ENCODE results near the gene SLIT3.

The SLIT3 gene

GRCh38 chr5:168976311-168976970, 324.5 kb downstream of the SLIT3 start:
- in situ Hi-C loops (cut with MboI; ENCODE audit: low sequenced_read_pairs), result no loop called here

DNA sequence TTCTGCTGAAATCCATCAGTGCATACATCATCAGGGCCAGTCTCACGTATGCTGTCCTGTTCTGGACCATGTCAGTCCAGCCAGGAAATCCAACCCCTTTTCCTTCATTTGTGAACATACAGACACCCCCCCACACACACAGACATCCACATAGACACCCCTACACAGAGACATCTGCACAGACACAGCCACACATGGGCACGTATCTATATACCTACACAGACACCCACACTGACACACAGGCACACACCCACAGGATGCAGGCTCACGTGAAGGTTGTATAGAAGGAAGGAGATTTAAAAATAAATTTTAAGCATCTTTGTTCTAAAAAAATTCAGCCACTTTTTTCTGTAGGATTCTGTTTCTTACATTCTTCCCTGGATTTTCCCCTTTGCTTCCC, 325.6 kb downstream of the SLIT3 start:
- in situ Hi-C loops (cut with MboI; ENCODE audit: low sequenced_read_pairs), result no loop called here

DNA sequence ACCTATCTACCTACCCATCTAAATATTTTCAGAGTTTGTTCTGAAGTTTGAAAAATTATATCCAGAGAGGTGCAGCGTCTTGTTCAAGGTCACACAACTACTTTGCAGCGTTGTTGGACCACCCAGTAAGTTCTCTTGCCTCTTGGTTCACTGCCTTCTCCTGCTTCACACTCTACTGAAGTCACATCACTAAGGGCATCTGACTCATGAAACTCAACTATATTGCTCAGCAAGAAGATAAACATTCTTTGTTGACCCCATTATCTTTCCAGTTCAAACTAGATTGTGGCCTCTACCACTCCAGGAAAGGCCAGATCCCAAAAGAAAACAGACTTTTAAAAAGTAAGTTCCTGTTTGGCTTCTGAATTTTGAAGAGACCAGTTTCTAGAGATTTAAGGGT, 326.9 kb downstream of the SLIT3 start:
- in situ Hi-C loops (cut with MboI; ENCODE audit: low sequenced_read_pairs), result no loop called here

GRCh38 chr5:168972731-168973130, 328.2 kb downstream of the SLIT3 start:
- in situ Hi-C loops (cut with MboI; ENCODE audit: low sequenced_read_pairs), result no loop called here

DNA sequence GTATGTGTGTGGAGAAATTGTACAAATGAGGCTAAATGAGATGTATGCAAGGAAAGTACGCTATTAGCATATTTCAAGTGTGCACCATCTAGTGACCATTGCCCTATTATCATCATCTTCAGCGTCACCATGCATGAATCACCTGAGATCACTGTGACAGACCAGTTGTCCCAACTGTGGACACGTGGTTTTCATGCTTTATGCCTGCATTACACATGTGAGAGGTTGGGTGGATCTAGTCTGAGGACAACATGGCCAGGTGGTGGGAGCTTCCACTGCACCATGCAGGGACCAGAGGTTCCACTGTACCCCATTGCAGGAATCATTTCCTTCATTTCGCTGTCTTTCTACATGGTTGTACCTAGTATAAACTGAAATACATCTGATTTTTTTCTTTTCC, 329.8 kb downstream of the SLIT3 start:
- in situ Hi-C loops (cut with MboI; ENCODE audit: low sequenced_read_pairs), result no loop called here

GRCh38 chr5:168969326-168969886, 331.5 kb downstream of the SLIT3 start:
- in situ Hi-C loops (cut with MboI; ENCODE audit: low sequenced_read_pairs), result no loop called here

DNA sequence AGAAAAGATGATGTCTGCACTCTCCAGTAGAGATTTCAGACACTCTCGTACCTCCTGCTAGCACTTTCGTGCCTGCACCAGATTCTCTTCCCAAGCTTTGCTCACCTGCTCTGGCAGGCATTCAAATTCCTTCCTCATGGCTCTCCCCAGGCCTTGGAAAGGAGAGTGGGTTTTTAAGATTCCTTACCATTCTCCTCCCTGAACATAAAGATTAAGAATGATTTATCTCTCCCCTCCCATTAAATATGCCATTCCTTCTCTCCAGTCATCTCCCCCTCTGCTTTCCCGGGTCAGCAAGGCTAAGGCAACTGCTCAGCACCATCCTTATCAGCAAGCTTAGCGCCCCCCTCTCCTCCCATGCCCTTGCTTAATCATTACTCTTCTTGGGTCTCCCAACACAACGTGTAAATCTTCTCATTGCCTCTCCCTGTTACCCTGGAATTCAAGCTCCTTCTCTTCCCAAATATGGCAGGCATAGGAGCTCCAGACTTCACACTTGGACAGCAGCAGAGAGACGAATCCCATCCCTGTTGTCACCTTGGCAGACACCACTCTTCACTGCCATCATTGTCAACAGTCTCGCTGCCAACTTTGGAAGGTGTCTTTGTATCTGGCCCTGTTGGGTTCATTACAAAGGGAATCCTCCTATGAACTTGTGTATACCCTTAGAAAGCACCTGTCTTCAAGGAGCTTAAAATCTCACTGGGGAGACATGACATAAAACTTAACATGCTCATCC, 332.9 kb downstream of the SLIT3 start:
- in situ Hi-C loops (cut with MboI; ENCODE audit: low sequenced_read_pairs), result no loop called here

GRCh38 chr5:168965638-168966037, 335.3 kb downstream of the SLIT3 start:
- in situ Hi-C loops (cut with MboI; ENCODE audit: low sequenced_read_pairs), result no loop called here

DNA sequence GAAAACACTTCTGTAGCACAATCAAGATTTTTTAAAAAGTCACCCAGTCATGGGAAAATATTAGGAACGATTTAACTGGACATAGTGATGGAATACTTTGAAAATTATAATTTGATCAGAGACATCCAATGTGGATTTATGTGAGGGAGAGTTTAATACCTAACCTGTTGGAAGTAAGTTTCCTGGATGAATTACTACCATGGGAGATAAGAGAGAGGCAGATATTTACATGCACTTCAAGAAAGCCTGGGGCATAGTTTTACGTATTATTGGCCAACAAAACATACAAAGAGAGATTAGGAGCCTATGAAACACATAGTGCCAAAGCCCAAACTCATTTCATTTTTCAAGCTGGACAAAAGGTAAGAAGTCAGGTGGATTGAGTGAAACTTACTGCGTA, 336.8 kb downstream of the SLIT3 start:
- in situ Hi-C loops (cut with MboI; ENCODE audit: low sequenced_read_pairs), result no loop called here

- in situ Hi-C loops (cut with MboI; ENCODE audit: low sequenced_read_pairs), result no loop called here
Observed at GRCh38 chr5:168962306-168962705, 338.6 kb downstream of the SLIT3 start.

DNA sequence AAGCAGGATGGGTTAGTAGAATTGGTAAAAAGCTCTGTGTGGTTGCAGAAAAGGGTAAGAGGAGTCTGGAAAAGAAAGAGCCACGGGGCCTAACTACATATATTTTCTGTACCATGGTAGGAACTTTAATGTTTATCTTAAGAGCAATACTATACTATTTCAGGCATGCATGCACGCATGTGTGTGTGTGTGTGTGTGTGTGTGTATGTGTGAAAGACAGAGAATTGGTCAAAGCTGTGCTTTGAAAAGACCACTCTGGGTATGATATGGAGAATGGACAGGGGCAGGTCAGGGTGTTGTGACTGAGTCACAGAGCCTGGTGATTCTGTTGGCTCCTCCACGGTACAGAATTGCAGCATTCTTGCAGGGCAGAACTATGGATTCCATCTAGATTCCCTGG, 339.3 kb downstream of the SLIT3 start:
- in situ Hi-C loops (cut with MboI; ENCODE audit: low sequenced_read_pairs), result no loop called here

DNA sequence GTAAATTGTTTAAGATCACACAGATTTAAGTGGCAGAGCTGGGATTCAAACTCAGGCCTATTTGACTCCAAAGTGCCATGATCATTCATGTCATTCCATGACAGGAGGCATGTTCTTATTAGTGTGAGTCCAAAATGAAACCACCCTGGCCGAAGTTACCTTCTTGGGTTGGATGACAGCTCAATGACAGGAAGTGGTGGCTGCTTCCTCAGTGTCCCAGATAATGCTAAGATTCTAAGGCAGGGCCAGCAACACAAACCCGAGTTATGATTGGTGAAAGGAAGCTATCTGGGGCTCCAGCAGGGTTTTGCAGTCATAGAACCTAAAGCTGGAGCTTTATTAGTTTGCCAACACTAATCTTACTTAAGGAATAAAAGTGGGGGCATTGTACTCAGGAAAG, 340.4 kb downstream of the SLIT3 start:
- in situ Hi-C loops (cut with MboI; ENCODE audit: low sequenced_read_pairs), result no loop called here

DNA sequence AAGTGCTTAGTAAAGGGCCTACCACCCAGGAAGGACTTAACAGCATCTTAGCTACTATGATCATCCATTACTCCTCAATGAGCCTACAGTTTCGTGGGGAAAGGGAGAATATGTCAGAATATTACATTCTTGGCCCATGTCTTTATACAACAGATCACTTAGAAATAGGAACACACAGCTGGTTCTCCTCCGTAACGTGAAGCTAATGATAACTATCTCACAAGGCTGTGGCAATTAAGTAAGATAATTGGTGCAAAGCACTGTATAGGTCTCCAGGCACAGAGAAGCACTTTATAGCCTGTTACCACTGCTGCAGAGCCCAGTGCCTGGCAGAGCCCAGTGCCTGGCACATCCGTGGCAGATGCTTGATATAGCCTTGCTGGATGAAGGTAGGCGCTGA, 347.6 kb downstream of the SLIT3 start:
- in situ Hi-C loops (cut with MboI; ENCODE audit: low sequenced_read_pairs), result no loop called here

DNA sequence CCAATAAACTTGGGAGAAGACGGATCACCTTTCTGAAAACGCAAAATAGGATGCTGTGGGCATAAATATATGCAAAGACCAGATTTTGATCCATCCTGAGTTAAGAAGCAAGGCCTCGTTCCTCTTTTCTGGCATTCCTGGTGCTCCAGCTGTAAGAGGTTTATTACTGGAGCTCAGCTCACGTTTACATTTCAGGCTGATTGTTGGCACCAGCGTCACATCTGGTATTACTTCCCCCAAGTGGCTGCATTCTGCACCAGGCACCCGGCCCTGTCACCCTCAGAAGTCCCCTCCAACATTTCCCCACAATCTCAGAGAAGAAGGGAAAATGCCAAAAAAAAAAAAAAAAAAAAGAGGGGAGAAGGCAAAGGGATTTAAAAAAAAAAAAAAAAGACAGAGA, 348.7 kb downstream of the SLIT3 start:
- in situ Hi-C loops (cut with MboI; ENCODE audit: low sequenced_read_pairs), result no loop called here

GRCh38 chr5:168951769-168952168, 349.2 kb downstream of the SLIT3 start:
- in situ Hi-C loops (cut with MboI; ENCODE audit: low sequenced_read_pairs), result no loop called here

DNA sequence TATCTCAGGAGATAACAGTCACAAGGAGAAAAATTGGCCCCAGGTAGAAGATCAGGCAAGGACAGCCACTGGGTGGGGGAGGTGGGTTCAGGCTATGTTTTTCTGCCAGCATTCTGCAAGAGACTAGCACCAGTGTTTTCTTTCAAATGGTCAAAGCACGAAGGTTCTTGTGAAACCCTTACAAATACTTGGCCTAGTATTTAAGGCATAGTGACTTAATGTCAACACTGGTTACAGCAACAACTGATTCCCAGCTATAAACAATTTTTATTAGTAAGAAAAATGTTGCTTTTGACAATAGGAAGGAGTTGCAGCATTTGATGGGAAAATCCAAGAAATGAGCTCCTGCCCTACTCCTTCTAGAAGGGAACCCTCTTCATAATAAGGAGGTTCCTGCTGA, 349.6 kb downstream of the SLIT3 start:
- in situ Hi-C loops (cut with MboI; ENCODE audit: low sequenced_read_pairs), result no loop called here

DNA sequence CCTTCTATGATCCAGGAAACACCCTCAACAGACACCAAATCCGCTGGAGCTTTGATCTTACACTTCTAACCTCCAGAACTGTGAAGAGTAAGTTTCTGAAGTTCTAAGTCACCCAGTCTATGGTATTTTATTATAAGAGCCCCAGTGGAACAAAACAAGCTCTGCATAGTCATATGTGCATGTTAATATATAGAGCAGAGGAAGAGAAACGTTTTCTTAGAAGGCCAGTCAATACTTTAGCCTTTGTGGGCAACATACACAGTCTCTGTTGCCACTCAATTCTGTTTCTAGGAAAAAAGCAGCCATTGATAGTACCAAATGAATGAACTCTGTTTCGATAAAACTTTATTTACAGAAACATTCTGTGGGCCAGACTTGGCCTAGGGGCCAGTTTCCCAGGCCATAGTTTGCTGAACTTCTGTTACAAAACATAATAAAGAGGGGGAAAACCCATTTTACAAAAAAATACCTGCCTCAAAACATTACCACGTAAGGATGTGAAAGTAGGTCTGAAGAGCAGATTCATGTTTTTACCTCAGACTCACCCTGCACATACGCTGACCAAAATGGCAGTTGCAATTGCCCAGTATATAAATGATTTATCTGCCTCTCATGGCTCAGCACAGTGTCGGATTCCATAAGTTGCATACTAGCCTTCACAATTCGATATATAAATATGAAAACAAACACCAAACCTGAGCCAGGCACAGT, 350.5 kb downstream of the SLIT3 start:
- in situ Hi-C loops (cut with MboI; ENCODE audit: low sequenced_read_pairs), result no loop called here

DNA sequence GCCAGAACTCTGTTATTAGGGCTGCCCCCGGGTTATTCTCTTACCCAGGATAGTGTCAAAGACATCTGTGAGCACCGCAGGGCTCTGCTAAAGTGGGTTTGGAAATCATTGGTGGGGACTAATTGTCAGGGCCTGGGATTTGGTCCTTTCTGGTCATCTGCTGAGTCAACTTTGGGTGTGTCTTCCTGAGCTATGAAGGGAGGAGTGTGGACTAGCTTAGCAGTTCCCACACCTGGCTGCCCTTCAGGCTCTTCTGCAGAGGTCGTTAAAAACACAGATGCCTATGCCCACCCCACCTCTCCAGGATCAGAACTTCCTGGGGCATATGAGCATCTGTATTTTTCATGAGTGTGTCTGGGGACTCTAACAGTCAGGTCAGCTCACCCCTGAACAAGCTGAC, 352.2 kb downstream of the SLIT3 start:
- in situ Hi-C loops (cut with MboI; ENCODE audit: low sequenced_read_pairs), result no loop called here

GRCh38 chr5:168947212-168947868, 353.6 kb downstream of the SLIT3 start:
- in situ Hi-C loops (cut with MboI; ENCODE audit: low sequenced_read_pairs), result no loop called here

GRCh38 chr5:168946363-168946762, 354.6 kb downstream of the SLIT3 start:
- in situ Hi-C loops (cut with MboI; ENCODE audit: low sequenced_read_pairs), result no loop called here

- in situ Hi-C loops (cut with MboI; ENCODE audit: low sequenced_read_pairs), result no loop called here
Observed at GRCh38 chr5:168944004-168944403, 356.9 kb downstream of the SLIT3 start.
